Mononuclear cell (primary cell): ENCODE measurements around the gene VWA3A. TPM values are rescaled to one million over a fixed set of nuclear protein-coding genes. Genes with fewer than 3 reads are reported as not detected.
"Not testable (repeated sequence)": the region's sequence is repeated elsewhere in the genome, so short reads cannot be mapped to it uniquely, and the experiment has no call there.

Experiments
- H3K27me3 ChIP-seq: 2 replicates; pipeline ENCODE4 v1.6.0; 2011; ENCODE audit warnings: low read length, control low read depth; ENCODE audit not compliant: insufficient read depth
- H3K4me1 ChIP-seq: 2 replicates; pipeline ENCODE4 v1.5.1; 2011; ENCODE audit warnings: mild to moderate bottlenecking, low read length, control low read depth; ENCODE audit not compliant: insufficient read depth
- H3K4me3 ChIP-seq: 2 replicates; pipeline ENCODE4 v1.5.1; 2011; ENCODE audit warnings: mild to moderate bottlenecking, low read length, moderate library complexity
- H3K9me3 ChIP-seq: 2 replicates; pipeline ENCODE4 v1.5.1; 2011; ENCODE audit warnings: low read depth, mild to moderate bottlenecking, control low read depth, low read length
- total RNA-seq: library from RNA; depleted of rRNA; stranded (reverse); fragments of >200 nt; gene quantifications from one replicate; pipeline ENCODE4 v1.2.3, GENCODE V29; 2012

The VWA3A gene
- total RNA-seq, 1 donor, result 0.10 TPM

- Histone ChIP-seq H3K4me1 (peaks cover 66% of the 10 kb centered on the region), H3K4me3 (peak overlapping the region; percentile 60), H3K9me3 (no peaks in the 10 kb centered on the region), H3K27me3 (no peaks in the 10 kb centered on the region)
These were observed 99.4 kb downstream of the VWA3A start for GRCh38 chr16:22191532-22192260.

GRCh38 chr16:22192261-22193062 lies 100.1 kb downstream of the VWA3A start:
- H3K4me3 ChIP-seq, result no peak overlapping the region
- H3K27me3 ChIP-seq, result no peaks in the 10 kb centered on the region
- H3K4me1 ChIP-seq, result peaks cover 66% of the 10 kb centered on the region
- no peaks in the 10 kb centered on the region for H3K9me3 ChIP-seq

- Histone ChIP-seq H3K4me3 (no peak overlapping the region), H3K9me3 (no peaks in the 10 kb centered on the region), H3K27me3 (no peaks in the 10 kb centered on the region), H3K4me1 (peaks cover 64% of the 10 kb centered on the region)
These were observed 100.7 kb downstream of the VWA3A start for GRCh38 chr16:22193063-22193411.

GRCh38 chr16:22194707-22195444 lies 102.5 kb downstream of the VWA3A start:
- Histone ChIP-seq H3K27me3 (no peaks in the 10 kb centered on the region), H3K4me3 (no peak overlapping the region), H3K9me3 (no peaks in the 10 kb centered on the region), H3K4me1 (peaks cover 45% of the 10 kb centered on the region)

- no peaks in the 10 kb centered on the region for H3K9me3 ChIP-seq
- H3K4me1 ChIP-seq, result peaks cover 44% of the 10 kb centered on the region
- no peaks in the 10 kb centered on the region for H3K27me3 ChIP-seq
- peak overlapping the region; percentile 51 for H3K4me3 ChIP-seq
These were observed 103.0 kb downstream of the VWA3A start for GRCh38 chr16:22195445-22195694.

- Histone ChIP-seq H3K9me3 (no peaks in the 10 kb centered on the region), H3K4me3 (peak overlapping the region; percentile 51), H3K27me3 (no peaks in the 10 kb centered on the region), H3K4me1 (peaks cover 44% of the 10 kb centered on the region)
These were observed 103.6 kb downstream of the VWA3A start for GRCh38 chr16:22195695-22196558.

- H3K27me3 ChIP-seq, H3K9me3 ChIP-seq: not testable (repeated sequence)
- H3K4me1 ChIP-seq, result peaks cover 41% of the 10 kb centered on the region
- peak overlapping the region; percentile 51 for H3K4me3 ChIP-seq
These were observed 104.3 kb downstream of the VWA3A start for GRCh38 chr16:22196559-22197168.

- H3K27me3 ChIP-seq, result no peaks in the 10 kb centered on the region
- peaks cover 21% of the 10 kb centered on the region for H3K4me1 ChIP-seq
- no peaks in the 10 kb centered on the region for H3K9me3 ChIP-seq
- H3K4me3 ChIP-seq, result no peak overlapping the region
These were observed 106.4 kb downstream of the VWA3A start for GRCh38 chr16:22198547-22199293.

GRCh38 chr16:22202261-22202637 lies 109.9 kb downstream of the VWA3A start:
- Histone ChIP-seq H3K4me1 (peaks cover 10% of the 10 kb centered on the region), H3K9me3 (no peaks in the 10 kb centered on the region), H3K4me3 (no peak overlapping the region), H3K27me3 (no peaks in the 10 kb centered on the region)

- Histone ChIP-seq H3K27me3 (no peaks in the 10 kb centered on the region), H3K4me1 (peaks cover 18% of the 10 kb centered on the region), H3K9me3 (no peaks in the 10 kb centered on the region), H3K4me3 (no peak overlapping the region)
These were observed 110.8 kb downstream of the VWA3A start for GRCh38 chr16:22203091-22203490.

- Histone ChIP-seq H3K27me3 (no peaks in the 10 kb centered on the region), H3K4me1 (peaks cover 26% of the 10 kb centered on the region), H3K4me3 (no peak overlapping the region), H3K9me3 (no peaks in the 10 kb centered on the region)
These were observed 111.8 kb downstream of the VWA3A start for GRCh38 chr16:22204091-22204655.

GRCh38 chr16:22205577-22206012 lies 113.3 kb downstream of the VWA3A start:
- peaks cover 34% of the 10 kb centered on the region for H3K4me1 ChIP-seq
- peak overlapping the region; percentile 69 for H3K4me3 ChIP-seq
- H3K27me3 ChIP-seq, result no peaks in the 10 kb centered on the region
- H3K9me3 ChIP-seq, result no peaks in the 10 kb centered on the region

- Histone ChIP-seq H3K4me3 (peak within 1 kb of the TSS; percentile 69), H3K9me3 (no peaks in the 10 kb centered on the region), H3K27me3 (no peaks in the 10 kb centered on the region), H3K4me1 (peaks cover 34% of the 10 kb centered on the region)
These were observed 113.9 kb downstream of the VWA3A start, which contains the start of gene EEF2K for GRCh38 chr16:22206013-22206841. Gene EEF2K, plus strand, starts transcription at chr16:22206278. Its CDS starts 19,452 bp downstream, at chr16:22225730.
